Mammary microvascular endothelial cell (primary cell): ENCODE measurements around the gene SDC1. TPM values are rescaled to one million over a fixed set of nuclear protein-coding genes. Genes with fewer than 3 reads are reported as not detected.

ENCODE experiments used
- total RNA-seq: library from RNA; depleted of rRNA; stranded (reverse); fragments of >200 nt; gene quantifications from 2 replicates; pipeline ENCODE4 v1.2.3, GENCODE V29; 2015

SDC1 gene, protein sequence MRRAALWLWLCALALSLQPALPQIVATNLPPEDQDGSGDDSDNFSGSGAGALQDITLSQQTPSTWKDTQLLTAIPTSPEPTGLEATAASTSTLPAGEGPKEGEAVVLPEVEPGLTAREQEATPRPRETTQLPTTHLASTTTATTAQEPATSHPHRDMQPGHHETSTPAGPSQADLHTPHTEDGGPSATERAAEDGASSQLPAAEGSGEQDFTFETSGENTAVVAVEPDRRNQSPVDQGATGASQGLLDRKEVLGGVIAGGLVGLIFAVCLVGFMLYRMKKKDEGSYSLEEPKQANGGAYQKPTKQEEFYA
- total RNA-seq: 1.4 and 1.9 TPM in 2 replicates

GRCh38 chr2:20224716-20225293 is at the start of gene SDC1:
TSS of gene SDC1 (minus strand) at chr2:20225130. CDS start at chr2:20224867, 263 bp downstream.

Other genes with a start within 250 kb of the SDC1 start
- gene WDR35, start 235.0 kb downstream of the SDC1 start, total RNA-seq: 3.9 and 5.4 TPM in 2 replicates
- 4.0 and 4.1 TPM in 2 replicates for gene MATN3, start 212.5 kb downstream of the SDC1 start, total RNA-seq
- gene LAPTM4A, start 173.5 kb downstream of the SDC1 start, total RNA-seq: 86.7 and 102 TPM in 2 replicates
- 13.2 and 18.7 TPM in 2 replicates for gene PUM2, start 125.7 kb upstream of the SDC1 start, total RNA-seq
- 246 and 257 TPM in 2 replicates for gene RHOB, start 221.9 kb upstream of the SDC1 start, total RNA-seq